HEK293 (cell line): Measurements from ENCODE around the gene TTYH2.

ENCODE experiments used
- CTCF ChIP-seq: fragments of 450-650 bp; formaldehyde crosslinking; IDR thresholded peaks from 2 replicates; pipeline ENCODE4 v1.5.1; 2016; ENCODE audit warnings: missing biosample characterization, missing genetic modification characterization
- KLF16 ChIP-seq: fragments of 450-650 bp; formaldehyde crosslinking; IDR thresholded peaks from 2 replicates; pipeline ENCODE4 v1.5.1; 2017; ENCODE audit warnings: missing biosample characterization, missing genetic modification characterization
- REPIN1 ChIP-seq: fragments of 450-650 bp; formaldehyde crosslinking; IDR thresholded peaks from 2 replicates; pipeline ENCODE4 v1.5.1; 2017; ENCODE audit warnings: missing biosample characterization, missing genetic modification characterization, low read depth
- YY1 ChIP-seq: fragments of 450-650 bp; formaldehyde crosslinking; IDR thresholded peaks from 2 replicates; pipeline ENCODE4 v1.5.1; 2018; ENCODE audit warnings: missing biosample characterization, missing genetic modification characterization
- ZBTB21 ChIP-seq: fragments of 450-650 bp; formaldehyde crosslinking; IDR thresholded peaks from 2 replicates; pipeline ENCODE4 v1.5.1; 2017; ENCODE audit warnings: missing biosample characterization, missing genetic modification characterization
- ZNF121 ChIP-seq: fragments of 450-650 bp; formaldehyde crosslinking; IDR thresholded peaks from 2 replicates; pipeline ENCODE4 v1.5.1; 2016; ENCODE audit warnings: missing biosample characterization, missing genetic modification characterization
- TF ChIP-seq, protein P1 (sequence below): fragments of 450-650 bp; formaldehyde crosslinking; IDR thresholded peaks from 2 replicates; pipeline ENCODE4 v1.5.1; 2016; ENCODE audit warnings: missing biosample characterization, missing genetic modification characterization

DNA sequence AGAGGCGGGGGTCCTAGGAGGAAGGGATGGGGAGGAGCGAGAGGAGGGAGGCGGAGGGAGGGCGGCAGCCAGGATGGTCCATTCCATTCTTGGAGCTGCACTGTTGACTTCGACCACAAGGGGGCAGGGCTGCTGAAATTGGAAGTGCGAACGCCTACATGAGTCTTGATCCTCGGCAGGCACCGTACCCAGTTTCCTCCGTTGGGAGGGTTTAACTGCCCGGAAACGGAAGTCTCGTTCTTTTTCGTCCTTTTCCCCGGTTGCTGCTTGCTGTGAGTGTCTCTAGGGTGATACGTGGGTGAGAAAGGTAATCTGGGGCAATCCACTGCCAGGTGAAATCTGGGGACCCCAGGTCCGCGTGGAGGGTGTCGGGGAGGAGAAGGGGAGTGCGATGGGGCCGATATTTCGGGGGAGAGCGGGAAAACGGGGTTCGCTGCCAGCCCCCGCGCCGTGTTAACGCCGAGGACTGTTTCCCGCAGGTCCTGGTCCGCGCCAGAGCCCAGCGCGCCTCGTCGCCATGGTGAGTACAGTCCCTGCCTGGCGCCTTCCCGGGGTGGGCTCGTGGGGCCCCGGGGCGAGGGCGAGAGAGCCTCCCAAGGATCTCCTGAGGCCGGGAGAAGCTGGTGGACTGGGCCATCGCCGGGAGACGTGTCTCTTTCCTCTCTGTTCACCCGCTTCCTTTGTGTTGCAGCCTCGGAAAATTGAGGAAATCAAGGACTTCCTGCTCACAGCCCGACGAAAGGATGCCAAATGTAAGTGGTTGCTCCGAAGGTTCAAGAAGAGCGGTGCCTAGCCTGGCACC is 9.7 kb upstream of the TTYH2 start, which contains the start of gene RPL38:
- peak; percentile 90 for TF ChIP-seq KLF16 (tag by site-specific recombination)
- peak; percentile 82 for TF ChIP-seq ZBTB21
- TF ChIP-seq, protein P1, sequence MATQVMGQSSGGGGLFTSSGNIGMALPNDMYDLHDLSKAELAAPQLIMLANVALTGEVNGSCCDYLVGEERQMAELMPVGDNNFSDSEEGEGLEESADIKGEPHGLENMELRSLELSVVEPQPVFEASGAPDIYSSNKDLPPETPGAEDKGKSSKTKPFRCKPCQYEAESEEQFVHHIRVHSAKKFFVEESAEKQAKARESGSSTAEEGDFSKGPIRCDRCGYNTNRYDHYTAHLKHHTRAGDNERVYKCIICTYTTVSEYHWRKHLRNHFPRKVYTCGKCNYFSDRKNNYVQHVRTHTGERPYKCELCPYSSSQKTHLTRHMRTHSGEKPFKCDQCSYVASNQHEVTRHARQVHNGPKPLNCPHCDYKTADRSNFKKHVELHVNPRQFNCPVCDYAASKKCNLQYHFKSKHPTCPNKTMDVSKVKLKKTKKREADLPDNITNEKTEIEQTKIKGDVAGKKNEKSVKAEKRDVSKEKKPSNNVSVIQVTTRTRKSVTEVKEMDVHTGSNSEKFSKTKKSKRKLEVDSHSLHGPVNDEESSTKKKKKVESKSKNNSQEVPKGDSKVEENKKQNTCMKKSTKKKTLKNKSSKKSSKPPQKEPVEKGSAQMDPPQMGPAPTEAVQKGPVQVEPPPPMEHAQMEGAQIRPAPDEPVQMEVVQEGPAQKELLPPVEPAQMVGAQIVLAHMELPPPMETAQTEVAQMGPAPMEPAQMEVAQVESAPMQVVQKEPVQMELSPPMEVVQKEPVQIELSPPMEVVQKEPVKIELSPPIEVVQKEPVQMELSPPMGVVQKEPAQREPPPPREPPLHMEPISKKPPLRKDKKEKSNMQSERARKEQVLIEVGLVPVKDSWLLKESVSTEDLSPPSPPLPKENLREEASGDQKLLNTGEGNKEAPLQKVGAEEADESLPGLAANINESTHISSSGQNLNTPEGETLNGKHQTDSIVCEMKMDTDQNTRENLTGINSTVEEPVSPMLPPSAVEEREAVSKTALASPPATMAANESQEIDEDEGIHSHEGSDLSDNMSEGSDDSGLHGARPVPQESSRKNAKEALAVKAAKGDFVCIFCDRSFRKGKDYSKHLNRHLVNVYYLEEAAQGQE (tag by site-specific recombination) = peak; percentile 36; the same call in 1 of the 2 replicates
- TF ChIP-seq CTCF (tag by site-specific recombination) = peak; percentile 99
- peak; percentile 41; the same call in 1 of the 2 replicates for TF ChIP-seq ZNF121
- TF ChIP-seq YY1 (tag by site-specific recombination) = peak; percentile 52; the same call in 1 of the 2 replicates
- peak; percentile 78; the same call in 1 of the 2 replicates for TF ChIP-seq REPIN1
